ENCODE results near the gene PRSS57. TPM values are rescaled to one million over a fixed set of nuclear protein-coding genes. Genes with fewer than 3 reads are reported as not detected.

Gene PRSS57
- total and polyA plus RNA-seq, 2 of the 4 experiments (the other 2 are of a cell fraction), result not detected

- no peaks in the 10 kb centered on the region for H3K79me1 ChIP-seq (ENCODE audit: low read depth in 1 of 2, low read length in 2 of 2)
- H3K4me3 ChIP-seq (ENCODE audit: insufficient read depth, low read depth, low read length), result no peak overlapping the region
- H2AFZ ChIP-seq (replicated peaks; ENCODE audit: low read length, poor library complexity), result no peak overlapping the region
- no peaks in the 10 kb centered on the region for H3K9me3 ChIP-seq (ENCODE audit: control insufficient read depth, insufficient read depth, low read length)
- no peak overlapping the region for H3K9ac ChIP-seq (ENCODE audit: low read depth, low read length)
- H2BK120ac ChIP-seq (ENCODE audit: low read depth, low read length), result no peak overlapping the region
- peaks cover 8% of the 10 kb centered on the region for H3K36me3 ChIP-seq (ENCODE audit: control insufficient read depth, insufficient read depth, low read length)
- H3K14ac ChIP-seq (replicated peaks; ENCODE audit: low read depth, low read length), result no peak overlapping the region
- H2AK5ac ChIP-seq (ENCODE audit: low read depth, low read length), result no peak overlapping the region
- H3K9me1 ChIP-seq (ENCODE audit: insufficient read depth, low read length), result no peaks in the 10 kb centered on the region
- H3K56ac ChIP-seq (ENCODE audit: extremely low read depth, insufficient read depth, low read length), result no peak overlapping the region
- H4K91ac ChIP-seq (ENCODE audit: insufficient read depth, low read depth, low read length), result no peak overlapping the region
- H4K20me1 ChIP-seq (ENCODE audit: insufficient read depth, low read length), result no peaks in the 10 kb centered on the region
- H3K27ac ChIP-seq (ENCODE audit: insufficient read depth, low read length), result no peak overlapping the region
- H3K4me1 ChIP-seq (ENCODE audit: control insufficient read depth, insufficient read depth, low read length), result no peaks in the 10 kb centered on the region
- ChIA-PET CTCF (interaction anchor here (0.6 to 0.8 kb wide), 2 partner anchors 33 to 191 kb away, joined by 3 to 10 read pairs; no protein-coding TSS in a partner anchor), POLR2A (ENCODE audit: unreplicated experiment) (no interaction called here)
- in situ Hi-C loops (cut with MboI; ENCODE audit: low sequenced_read_pairs), result loop anchor here (5.0 kb wide), 2 partner anchors 65 to 145 kb away; partner anchors contain the start of gene HCN2
- no peak for DNase-seq
- no peak overlapping the region for H3K4me2 ChIP-seq (ENCODE audit: low read depth, low read length)
- no peaks in the 10 kb centered on the region for H3K27me3 ChIP-seq (ENCODE audit: control insufficient read depth, insufficient read depth, low read length)
- H3K4ac ChIP-seq (ENCODE audit: low read depth, low read length), result no peak overlapping the region
- no peak overlapping the region for H2BK5ac ChIP-seq (ENCODE audit: low read depth, low read length, poor library complexity, severe bottlenecking)
- dilution Hi-C loops (cut with HindIII; ENCODE audit: low sequenced_read_pairs, unreplicated experiment), result no loop called here
- intact Hi-C loops (cut with micrococcal nuclease), result no loop called here
- H2BK20ac ChIP-seq (ENCODE audit: low read depth, low read length), result no peak overlapping the region
- H4K8ac ChIP-seq (ENCODE audit: low read depth in 2 of 2, low read length in 2 of 2), result no peak overlapping the region
- H2AK9ac ChIP-seq (replicated peaks; ENCODE audit: low read depth, low read length, poor library complexity), result no peak overlapping the region
- H3K18ac ChIP-seq (ENCODE audit: low read depth, low read length), result no peak overlapping the region
- no peak overlapping the region for H3K23ac ChIP-seq (ENCODE audit: low read depth, low read length)
- TF ChIP-seq RFX5 (IDR thresholded peaks at IDR 0.05; ENCODE audit: low read depth, low read length) (no peak), CEBPB (IDR thresholded peaks at IDR 0.05; ENCODE audit: low read depth, low read length) (no peak), MAZ (IDR thresholded peaks at IDR 0.05; ENCODE audit: borderline replicate concordance, low read depth, low read length) (no peak), SMC3 (IDR thresholded peaks at IDR 0.05; ENCODE audit: low read depth, low read length) (no peak), CHD1 (IDR thresholded peaks at IDR 0.05; ENCODE audit: low read depth, low read length) (no peak), POLR2A (IDR thresholded peaks at IDR 0.05; ENCODE audit: low read depth, low read length) (no peak), RCOR1 (IDR thresholded peaks at IDR 0.05; ENCODE audit: insufficient replicate concordance, low read length) (no peak), USF2 (IDR thresholded peaks at IDR 0.05; ENCODE audit: low read depth, low read length) (no peak)
- no peak overlapping the region for H4K5ac ChIP-seq (ENCODE audit: low read depth, low read length)
- BruUV-seq (replicated peaks), result no TSS peak
- no peak for ATAC-seq (ENCODE audit: low read depth)
- 69% methylated on average over 11 of the region's 24 CpGs; no CpG with 5 or more reads in 1 of the 2 experiments for WGBS, 2 experiments (ENCODE audit: extremely low coverage in 2 of 2, insufficient read length in 1 of 2)
- no peak overlapping the region for H2BK15ac ChIP-seq (ENCODE audit: low read depth, low read length)
Measured at GRCh38 chr19:732148-733069, 37.2 kb upstream of the PRSS57 start.

Measured in IMR-90 (cell line).